Measurements from ENCODE around the gene DNAJC5.
"Not testable (repeated sequence)": the region's sequence is repeated elsewhere in the genome, so short reads cannot be mapped to it uniquely, and the experiment has no call there.

DNAJC5 gene, protein sequence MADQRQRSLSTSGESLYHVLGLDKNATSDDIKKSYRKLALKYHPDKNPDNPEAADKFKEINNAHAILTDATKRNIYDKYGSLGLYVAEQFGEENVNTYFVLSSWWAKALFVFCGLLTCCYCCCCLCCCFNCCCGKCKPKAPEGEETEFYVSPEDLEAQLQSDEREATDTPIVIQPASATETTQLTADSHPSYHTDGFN

DNA sequence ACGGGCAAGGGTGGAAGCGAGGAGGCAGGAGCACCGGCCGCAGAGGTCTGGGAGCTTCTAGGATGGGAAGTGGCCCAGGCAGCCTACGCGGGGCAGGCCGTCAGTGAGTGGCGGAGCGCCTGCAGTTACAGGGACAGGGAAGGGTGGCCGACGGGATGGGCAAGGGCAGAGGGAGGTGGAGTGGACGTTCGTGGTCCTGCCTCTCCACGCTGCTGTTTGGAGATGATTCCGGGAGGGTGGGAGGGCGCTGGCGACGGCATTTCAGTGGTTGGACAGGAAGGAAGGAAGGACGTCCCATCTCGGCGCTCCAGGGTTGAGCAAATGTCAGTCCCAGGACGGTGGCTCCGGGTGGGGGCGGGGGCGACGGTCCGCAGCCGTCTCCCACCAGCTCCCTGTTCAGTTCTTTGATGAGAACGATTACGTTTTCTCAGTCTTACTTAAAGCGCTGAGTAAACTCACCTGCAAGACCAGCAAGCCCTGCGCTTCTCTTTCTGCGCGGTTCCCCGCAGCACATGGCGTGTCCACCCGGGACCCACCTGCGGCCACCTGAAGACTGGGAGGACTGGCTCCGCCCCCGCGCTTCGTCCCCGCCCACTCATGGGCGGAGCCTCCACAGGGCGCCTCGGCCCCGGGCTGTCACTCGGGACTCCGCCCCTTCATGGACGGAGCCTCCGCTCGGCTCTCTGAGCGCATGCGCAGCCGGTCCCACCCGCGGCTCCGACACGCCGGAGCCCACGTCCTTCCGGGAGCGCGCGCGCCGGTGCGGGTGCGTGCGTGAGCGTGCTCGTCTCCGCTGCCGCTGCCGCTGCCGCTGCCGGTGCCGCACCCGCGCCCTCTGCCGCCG lies at the start of gene DNAJC5:
TSS of gene DNAJC5 (plus strand) at position 769 of the 844 bp plus-strand sequence. CDS start 33,220 bp downstream, outside the sequence.
- peak; percentile 96 for DNase-seq

DNA sequence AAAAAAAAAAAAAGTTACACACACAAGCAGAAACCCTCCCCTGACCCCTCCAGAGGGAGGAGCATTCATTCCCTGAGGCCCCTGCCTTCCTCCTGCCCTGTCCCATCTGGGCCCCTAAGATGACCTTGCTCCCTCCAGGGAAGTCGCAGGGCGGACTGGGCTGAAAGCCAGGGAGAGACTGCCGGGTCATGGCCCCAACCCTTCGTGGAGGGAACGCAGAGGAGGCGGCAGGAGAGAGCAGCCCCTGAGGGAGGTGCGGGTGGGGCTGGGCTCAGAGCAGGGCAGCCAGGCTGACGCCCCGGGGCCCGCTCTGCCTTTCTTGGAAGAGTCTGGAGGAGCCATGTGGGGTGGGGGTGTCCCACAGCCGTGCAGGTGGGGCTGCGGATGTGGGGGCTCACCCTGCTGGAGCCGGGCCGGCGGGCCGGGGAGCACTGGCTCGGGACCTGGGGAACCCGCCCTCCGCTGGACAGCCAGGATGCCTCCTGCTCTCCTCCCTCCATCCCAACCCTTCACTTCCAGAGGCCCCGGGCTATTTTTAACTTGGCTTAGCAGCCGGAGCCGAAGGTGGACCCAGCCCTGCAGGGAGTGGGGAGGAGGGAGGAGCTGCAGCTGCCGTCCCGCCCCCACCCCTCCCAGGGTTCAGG lies 48.7 kb upstream of the DNAJC5 start:
- DNase-seq = peak; percentile 87

DNA sequence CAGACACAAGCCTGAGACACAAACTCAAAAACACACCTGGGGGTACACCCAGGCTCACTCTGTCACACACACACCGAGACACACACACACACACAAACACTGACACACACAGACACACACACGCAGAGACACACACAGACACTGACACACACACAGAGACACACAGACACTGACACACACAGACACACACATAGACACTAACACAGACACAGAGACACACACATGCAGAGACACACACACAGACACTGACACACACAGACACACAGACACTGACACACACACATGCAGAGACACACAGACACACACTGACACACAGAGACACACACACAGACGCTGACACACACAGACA lies 48.1 kb upstream of the DNAJC5 start:
- no peak for DNase-seq

DNA sequence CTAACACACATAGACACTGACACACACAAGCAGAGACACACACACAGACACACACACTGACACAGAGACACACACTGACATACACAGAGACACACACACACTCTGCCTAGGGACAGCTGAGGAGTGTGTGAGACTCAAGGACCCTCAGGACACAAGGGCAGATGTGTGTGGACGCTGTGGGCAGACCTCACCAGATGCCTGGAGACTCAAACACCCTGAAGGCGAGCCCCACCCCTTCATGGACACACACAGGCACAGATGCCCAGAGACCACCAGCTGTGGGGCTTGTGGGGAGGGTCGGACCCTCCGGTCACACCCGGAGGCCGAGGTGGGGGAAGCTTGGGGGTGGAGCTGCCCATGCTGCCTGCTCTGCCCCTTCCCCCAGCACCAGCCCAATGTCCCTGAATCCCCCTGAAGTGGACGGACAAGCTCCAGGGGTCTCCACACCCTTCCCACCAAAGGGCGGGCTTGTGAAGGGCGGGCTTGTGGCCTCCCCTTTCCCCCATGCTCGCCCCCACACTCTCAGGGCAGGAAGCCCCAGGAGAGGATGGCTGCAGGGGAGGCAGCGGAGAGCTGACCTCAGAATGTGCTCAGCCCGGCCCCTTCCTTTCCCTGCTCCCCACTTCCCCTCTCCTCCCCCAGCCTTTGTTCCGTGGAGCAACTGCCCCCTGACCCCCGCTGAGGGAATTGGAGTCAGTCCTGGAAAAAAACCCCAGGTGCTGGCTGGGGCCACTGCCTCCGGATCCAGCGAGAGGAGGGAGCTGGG lies 47.5 kb upstream of the DNAJC5 start:
- no peak for DNase-seq

DNA sequence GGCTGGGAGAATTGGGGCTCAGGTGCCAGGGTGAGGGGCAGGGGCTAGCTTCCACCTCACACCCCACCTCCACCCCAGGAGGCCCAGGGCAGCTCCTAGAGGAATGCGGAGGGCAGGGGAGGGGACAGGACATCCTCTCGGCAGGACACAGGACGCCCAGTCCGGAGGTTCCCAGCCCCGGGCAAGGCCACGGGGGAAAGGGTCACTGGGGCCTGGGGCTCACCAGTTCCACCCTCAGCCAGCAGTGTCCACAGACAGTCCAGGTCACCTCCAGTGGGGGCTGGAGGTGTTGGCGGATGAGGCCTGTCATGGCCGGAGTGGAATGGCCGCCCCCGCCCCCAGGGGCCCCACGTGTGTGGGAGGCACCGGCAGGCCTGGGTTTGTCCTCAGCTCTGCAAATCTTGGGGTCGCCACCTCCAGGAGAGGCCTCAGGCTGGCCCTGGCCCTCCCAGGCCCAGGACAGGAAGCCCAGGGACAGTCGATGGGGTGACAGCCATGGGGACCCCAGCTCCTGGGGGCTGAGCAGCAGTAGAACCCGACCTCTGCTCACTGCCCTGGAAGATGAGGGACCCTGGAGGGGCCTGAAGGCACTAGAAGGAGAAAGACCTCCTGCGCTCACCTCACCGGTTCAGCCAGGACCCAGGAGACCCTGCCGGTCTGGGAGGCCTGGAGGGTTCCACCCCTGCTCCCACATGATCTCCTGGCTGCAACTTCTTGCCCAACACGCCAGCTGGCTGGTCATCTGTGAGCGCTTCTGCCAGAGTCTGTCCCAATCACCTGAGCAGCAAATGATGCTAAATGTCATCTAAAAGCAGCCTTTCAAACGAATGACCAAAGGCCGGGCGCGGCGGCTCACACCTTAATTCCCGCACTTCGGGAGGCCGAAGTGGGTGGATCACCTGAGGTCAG lies 46.7 kb upstream of the DNAJC5 start:
- no peak for DNase-seq

DNA sequence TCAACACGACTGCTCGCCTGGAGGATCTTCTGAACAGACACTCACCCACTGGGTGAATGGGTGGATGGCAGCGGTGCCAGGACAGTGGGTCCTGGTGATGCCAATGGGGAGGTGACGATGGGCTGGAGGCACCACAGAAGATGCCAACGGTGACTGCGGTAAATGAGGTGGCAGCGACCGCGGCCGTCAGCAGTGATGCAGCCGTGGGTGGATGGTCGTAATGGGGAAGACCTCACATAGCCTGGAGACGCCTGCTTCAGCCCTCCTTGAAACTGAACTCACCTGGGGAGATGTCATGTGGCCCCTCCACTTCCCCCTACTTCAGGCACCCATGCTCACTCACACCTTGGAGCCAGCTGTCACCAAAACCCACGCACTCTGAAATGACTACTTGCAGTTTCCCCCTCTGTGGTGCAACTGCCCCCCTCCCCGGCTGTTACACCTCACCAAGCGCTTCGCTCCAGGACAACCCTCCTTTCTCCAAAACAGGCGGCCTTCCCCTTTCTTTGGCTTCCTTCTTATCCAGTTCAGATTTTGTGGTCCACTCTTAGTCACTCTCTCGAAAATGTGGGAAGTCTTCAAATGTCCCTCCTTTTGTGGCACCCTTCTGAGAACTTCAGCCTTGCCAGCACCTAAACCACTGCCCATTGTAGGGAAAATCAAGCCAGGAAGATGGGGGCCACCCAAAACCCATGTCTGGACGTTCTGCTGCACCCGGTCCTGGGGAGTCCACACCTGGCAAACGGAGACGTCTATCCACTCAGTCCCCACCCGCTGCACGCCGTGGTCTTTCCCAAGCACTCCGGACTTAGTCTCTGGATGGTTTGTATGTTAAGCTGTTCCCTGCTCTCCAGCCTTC lies 44.0 kb upstream of the DNAJC5 start:
- no peak for DNase-seq

DNA sequence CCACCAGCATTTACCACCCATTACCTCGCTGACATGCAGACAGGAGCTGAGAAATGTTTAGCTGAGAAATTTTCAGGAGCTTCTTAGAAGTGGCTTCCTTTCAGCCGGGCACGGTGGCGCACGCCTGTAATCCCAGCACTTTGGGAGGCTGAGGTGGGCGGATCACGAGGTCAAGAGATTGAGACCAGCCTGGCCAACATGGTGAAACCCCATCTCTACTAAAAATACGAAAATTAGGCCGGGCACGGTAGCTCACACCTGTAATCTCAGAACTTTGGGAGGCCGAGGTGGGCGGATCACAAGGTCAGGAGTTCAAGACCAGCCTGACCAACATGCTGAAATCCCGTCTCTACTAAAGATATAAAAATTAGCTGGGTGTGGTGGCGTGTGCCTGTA lies 43.4 kb upstream of the DNAJC5 start:
- DNase-seq = not testable (repeated sequence)

DNA sequence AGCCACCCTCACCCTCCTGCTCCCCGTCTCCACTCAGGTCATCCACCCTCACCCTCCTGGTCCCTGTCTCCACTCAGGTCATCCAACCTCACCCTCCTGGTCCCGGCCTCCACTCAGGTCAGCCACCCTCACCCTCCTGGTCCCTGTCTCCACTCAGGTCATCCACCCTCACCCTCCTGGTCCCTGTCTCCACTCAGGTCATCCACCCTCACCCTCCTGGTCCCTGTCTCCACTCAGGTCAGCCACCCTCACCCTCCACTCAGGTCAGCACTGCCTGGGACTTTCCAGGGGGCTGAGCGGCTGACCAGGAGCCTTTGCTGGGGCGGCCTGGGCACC lies 41.2 kb upstream of the DNAJC5 start:
- not testable (repeated sequence) for DNase-seq

DNA sequence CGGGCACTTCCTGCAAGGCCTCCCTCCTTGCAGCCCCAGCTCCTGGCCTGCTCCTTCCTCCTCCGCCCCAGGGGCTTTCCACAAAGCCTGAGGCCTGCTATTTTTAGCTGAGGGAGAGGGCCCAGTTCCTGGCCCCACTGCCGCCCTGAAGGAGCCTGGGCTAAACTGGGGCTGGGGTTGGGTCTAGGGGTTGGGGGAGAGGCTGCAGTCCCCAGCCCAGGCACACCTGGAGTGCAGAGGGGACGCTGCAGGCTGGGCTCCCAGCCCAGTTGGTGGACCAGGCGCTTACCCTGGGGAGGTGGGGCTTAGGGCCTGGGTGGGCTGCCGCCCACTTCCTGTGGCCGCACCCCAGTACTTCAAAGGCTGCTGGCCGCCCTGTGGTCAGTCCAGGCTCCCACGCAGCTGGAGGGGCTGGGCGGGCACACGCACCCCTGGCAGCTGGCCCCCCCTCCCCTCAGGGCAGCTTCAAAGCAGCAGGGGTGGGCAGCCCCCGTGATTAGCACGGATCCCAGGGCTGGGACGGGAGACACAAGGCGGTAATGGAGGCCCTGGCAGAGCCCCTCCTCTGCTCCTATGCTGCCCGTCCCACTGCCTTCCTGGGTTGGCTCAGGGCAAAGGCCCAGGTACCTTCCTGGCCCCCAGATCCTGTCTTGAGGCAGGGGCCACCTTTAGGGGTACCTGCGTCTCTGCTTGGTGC lies 40.7 kb upstream of the DNAJC5 start:
- DNase-seq = no peak

DNA sequence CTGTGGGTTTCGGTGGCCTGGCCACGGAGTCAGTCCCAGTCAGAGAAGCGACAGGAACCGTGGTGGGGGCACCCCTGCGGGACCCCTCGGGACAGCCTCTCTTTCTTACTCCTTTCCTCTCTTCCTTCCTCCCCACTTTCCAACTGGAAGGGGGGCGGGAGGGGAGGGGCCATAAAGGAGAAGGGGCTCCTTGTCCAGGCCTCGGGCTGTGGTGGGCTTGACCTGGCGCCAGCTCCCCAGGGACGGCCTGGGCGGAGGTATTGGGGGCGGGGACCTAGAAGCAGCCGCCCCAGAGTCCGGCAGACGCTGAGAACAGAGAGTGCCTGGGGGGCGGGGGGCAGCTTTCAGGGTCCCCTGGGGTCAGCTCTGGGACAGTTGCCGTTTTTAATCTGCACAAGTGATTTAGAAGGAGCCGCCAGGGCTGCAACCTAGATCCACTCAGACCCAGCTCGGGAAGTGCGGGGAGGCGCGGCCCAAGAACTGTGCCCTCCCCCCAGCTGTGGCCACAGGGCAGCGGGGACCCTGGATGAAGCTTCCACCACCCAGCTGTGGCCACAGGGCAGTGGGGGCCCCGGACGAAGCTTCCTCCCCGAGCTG lies 40.1 kb upstream of the DNAJC5 start:
- no peak for DNase-seq

DNA sequence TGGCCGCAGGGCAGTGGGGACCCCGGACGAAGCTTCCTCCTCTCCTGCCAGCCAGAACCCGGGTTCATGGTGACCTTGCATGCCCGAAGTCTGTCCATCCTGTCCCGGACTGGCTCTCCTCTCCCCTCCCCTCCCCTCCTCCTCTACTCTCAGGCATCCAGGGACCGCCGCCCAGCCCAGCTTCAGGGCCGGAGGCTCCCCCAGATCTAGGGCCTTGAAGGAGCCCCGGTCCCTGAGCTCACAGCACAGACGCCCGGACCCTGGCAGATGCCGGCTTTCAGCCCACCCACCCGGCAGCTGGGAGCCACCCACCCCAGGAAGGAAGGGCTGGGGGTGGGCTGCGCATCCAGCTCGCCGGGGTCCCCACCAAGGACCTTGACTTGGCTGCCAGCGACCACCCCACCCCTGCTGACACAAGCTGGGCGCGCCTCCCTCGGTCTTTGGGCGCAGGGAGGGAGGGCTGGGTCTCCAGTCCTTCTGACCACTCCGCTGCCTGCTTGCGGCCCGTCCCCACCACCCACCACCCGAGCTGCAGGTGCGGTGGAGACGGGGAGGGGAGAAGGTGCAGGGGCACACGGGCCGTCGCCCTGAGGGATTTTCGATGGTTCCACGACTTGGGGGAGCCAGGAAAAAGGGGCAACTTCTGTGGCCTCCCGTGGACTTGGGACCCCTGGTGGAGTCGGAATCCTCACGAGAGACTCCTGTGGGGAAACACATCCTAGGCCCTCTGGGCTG lies 39.4 kb upstream of the DNAJC5 start:
- DNase-seq = no peak

DNA sequence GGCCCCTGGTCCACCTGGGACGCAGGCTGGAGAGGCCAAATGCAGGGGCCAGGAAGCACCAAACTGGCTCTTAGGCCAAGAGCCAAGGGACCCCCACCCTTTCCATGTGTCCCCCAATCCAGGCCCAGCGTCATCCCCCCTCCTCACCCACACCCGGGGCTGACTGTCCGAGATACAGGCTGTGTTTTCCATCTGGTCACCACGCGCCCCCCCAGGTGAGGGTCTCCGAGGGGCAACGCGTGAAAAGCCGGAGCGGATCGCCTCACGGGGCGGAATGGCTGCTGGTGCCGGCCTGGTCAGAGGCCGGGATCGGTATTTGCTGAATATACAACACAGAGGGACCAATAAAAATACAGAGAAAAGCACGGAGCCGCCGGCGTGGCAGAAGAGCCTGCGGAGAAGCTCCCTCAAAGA lies 38.8 kb upstream of the DNAJC5 start:
- DNase-seq = no peak

DNA sequence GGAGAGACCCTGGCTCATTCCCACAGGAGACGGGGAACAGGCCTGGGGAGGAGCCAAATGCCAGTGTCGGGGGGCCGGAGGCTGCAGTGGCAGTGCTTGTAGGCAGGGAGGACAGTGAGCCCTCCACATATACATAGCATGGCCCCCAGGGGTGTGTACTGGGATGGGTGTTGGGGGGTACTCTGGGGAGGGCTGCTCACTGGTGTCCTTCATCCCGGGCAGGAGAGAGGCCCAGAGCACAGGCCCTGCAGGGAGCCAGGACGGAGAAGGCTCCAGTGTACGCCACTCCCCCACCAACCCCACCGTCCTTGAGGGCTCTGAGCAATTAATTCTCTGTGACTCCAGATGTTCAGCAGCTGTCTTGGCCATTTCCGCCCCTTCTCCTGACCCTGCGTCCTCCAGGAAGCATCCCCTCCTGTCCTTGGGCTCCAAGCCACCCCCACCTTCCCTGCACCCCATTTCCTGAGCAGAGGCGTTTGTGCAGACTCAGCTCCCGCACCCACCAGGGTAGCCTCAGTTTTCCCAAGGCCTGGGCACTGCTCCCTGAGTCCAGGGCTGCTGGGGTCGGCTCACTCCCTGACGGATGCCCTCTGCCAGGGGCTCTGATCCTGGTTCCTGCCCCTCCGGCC lies 37.0 kb upstream of the DNAJC5 start:
- DNase-seq = no peak

DNA sequence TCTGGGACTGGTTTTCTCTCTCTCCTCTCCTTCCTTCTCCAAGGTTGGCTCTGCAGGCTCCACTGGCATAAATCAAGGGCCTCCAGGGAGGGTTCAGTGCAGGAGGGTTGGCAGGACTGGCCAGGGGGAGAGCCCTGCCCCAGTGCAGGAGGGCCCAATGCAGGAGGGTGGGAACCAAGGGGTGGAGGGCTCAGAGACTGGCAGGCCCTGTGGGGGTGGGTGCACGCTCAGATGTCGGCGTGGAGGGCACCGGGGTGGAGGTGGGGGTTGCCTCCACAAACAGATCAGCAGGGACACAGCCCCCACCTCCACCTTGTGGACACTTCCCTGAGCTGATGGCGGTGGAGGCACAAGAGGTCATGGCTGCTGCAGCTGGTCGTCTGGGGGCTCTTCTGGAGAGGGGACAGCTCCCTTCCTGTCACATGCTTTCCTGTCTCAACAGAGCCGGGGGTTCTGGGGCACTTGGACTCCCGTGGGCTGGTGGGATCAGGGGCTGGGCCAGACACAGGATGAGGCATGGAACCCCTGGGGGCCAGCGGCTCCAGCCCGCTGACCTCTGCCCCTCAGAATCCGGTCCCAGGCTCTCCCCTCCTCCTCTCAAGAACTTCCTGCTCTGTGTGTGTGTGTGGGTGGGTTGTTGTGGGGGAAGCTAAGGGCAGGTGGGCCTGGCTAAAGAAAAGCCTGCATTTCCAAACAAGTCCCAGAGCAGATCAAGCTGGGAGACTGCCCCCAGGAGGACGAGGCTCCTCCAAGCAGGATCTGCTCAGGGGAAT lies 36.3 kb upstream of the DNAJC5 start:
- DNase-seq = no peak

DNA sequence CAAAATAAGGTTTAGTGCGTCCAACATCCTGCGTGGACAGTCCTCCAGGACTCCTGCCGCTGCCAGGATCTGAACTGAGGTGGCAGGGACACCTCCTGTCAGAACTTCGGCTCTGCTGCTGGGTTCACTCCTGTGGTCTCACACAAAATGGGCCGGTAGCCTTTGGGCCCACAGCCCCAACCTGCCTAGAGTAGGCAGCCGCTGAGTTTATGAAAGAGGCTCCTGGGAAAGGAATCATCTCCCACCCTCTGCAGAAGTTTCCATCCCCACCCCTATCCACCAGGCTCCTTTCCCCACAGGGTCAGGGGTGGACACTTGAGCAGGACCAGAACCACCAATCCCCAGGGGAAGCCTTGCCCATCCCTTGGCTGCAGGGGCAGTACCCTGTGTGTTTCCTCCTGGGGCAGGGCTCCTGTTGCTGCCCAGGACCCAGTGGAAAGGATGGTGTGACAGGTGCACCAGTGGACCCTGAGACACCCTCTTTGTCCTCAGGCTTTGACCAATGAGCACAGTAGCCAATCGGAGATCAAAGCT lies 35.7 kb upstream of the DNAJC5 start:
- DNase-seq = no peak

DNA sequence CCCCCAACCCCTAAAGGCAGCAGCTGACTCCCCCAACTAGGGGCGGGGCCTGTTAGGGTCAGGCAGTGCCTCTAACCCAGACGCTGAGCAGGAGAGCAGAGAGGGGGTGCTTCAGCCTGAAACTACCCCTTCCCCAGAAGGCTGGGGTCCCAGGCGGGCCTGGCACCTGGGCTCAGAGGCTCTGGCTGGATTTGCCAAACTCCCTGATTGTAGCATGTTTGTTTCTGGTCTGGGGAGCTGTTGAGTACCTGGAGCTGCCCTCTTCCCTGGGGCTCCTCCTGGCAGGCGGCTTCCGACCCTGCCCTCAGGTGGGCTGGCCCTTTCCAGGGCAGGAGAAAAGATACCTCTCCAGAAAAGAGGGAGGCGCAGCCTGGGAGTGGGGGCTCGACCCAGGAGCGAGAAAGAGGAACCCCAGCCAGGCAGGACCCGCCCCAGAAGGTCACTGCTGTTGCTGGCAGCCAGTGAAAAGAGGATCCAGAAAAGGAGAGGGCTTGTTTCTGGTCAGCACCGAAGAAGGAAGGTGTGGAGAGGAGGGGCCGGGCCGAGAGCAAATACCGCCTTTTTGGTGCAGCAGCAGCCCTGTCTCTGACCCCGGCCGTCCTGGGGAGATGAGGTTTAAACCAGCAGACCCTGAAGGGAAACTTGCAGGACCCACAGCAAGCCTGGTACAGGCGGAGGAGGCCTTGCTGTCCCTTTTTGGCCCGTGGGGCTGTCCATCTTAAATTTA lies 34.4 kb upstream of the DNAJC5 start:
- no peak for DNase-seq

DNA sequence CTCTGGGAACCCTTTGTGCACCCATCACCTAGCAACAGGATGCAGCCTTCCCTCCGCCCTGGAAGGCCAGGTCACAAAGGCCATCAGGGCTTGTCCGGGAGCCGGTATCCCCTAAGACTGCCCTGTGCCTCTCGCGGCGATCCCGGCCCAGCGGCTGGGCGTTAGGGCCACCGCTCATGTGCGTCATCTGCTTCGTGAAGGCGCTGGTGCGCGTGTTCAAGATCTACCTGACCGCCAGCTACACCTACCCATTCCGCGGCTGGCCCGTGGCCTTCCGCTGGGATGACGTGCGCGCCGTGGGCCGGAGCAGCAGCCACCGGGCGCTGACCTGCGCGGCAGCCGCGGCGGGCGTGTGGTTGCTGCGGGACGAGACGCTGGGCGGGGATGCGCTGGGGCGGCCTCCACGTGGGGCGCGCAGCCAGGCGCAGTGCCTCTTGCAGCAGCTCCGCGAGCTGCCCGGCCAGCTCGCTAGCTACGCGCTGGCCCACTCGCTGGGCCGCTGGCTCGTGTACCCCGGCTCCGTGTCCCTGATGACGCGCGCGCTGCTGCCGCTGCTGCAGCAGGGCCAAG lies 33.5 kb upstream of the DNAJC5 start, which contains the start of gene ABHD16B:
TSS of gene ABHD16B (plus strand) at position 134 of the 570 bp plus-strand sequence. CDS start at position 177, 43 bp downstream.
- no peak for DNase-seq

Measured in NCI-H2171 (cell line).